GM18951 (cell line): ENCODE data around the gene COPRS.

ENCODE experiments used
- POLR2A ChIP-seq: IDR thresholded peaks from 4 replicates; pipeline ENCODE4 v1.6.1; 2011; ENCODE audit warnings: mild to moderate bottlenecking; ENCODE audit not compliant: insufficient read length, insufficient read depth; ENCODE audit errors: extremely low read depth
- in situ Hi-C: fragments of 300-500 bp; cut with MboI; formaldehyde crosslinking; loops from one replicate; pipeline ENCODE4 v1.12.0; 2022; ENCODE audit warnings: low sequenced_read_pairs, mixed read lengths, inconsistent platforms; ENCODE audit not compliant: unreplicated experiment

The COPRS gene

GRCh38 chr17:31869797-31870568 is 10.9 kb upstream of the COPRS start:
- no peak for TF ChIP-seq POLR2A
- in situ Hi-C loops, result no loop called here

- no peak for TF ChIP-seq POLR2A
- in situ Hi-C loops, result no loop called here
Measured at GRCh38 chr17:31869031-31869430, 10.0 kb upstream of the COPRS start.

GRCh38 chr17:31859487-31860008 is 504 bp upstream of the COPRS start:
- in situ Hi-C loops, result no loop called here
- TF ChIP-seq POLR2A, result no peak

- TF ChIP-seq POLR2A, result no peak
- in situ Hi-C loops, result no loop called here
Measured at GRCh38 chr17:31857920-31858641, 963 bp downstream of the COPRS start.

GRCh38 chr17:31856750-31857149 is 2.3 kb downstream of the COPRS start:
- TF ChIP-seq POLR2A, result no peak
- in situ Hi-C loops, result no loop called here

- in situ Hi-C loops, result no loop called here
- TF ChIP-seq POLR2A, result no peak
Measured at GRCh38 chr17:31854672-31855071, 4.4 kb downstream of the COPRS start.

GRCh38 chr17:31853911-31854470 is 5.1 kb downstream of the COPRS start:
- no peak for TF ChIP-seq POLR2A
- in situ Hi-C loops, result no loop called here

GRCh38 chr17:31845291-31845690 is 13.8 kb downstream of the COPRS start:
- in situ Hi-C loops, result loop anchor here (10.0 to 25.0 kb wide), 2 partner anchors 290 to 408 kb away; no protein-coding TSS in a partner anchor
- no peak for TF ChIP-seq POLR2A

- TF ChIP-seq POLR2A, result no peak
- in situ Hi-C loops, result loop anchor here (10.0 to 25.0 kb wide), 2 partner anchors 288 to 406 kb away; no protein-coding TSS in a partner anchor
Measured at GRCh38 chr17:31843070-31843745, 15.8 kb downstream of the COPRS start.

- in situ Hi-C loops, result loop anchor here (10.0 to 25.0 kb wide), 2 partner anchors 288 to 405 kb away; no protein-coding TSS in a partner anchor
- TF ChIP-seq POLR2A, result no peak
Measured at GRCh38 chr17:31842195-31843069, 16.6 kb downstream of the COPRS start.

GRCh38 chr17:31841850-31842194 is 17.2 kb downstream of the COPRS start:
- in situ Hi-C loops, result loop anchor here (10.0 to 25.0 kb wide), 2 partner anchors 287 to 405 kb away; no protein-coding TSS in a partner anchor
- TF ChIP-seq POLR2A, result no peak

GRCh38 chr17:31838636-31839225 is 20.3 kb downstream of the COPRS start:
- no peak for TF ChIP-seq POLR2A
- in situ Hi-C loops, result loop anchor here (25.0 kb wide), 1 partner anchor 401 kb away; no protein-coding TSS in a partner anchor

GRCh38 chr17:31835984-31836383 is 23.1 kb downstream of the COPRS start:
- TF ChIP-seq POLR2A, result no peak
- in situ Hi-C loops, result loop anchor here (25.0 kb wide), 1 partner anchor 399 kb away; no protein-coding TSS in a partner anchor
